ENCODE results near the gene EDARADD. TPM values are rescaled to one million over a fixed set of nuclear protein-coding genes. Genes with fewer than 3 reads are reported as not detected.

The EDARADD gene
- total and polyA plus RNA-seq, 7 experiments from 2014 or later: 0.38 to 6.6 (median 0.73) TPM; not detected in 2

DNA sequence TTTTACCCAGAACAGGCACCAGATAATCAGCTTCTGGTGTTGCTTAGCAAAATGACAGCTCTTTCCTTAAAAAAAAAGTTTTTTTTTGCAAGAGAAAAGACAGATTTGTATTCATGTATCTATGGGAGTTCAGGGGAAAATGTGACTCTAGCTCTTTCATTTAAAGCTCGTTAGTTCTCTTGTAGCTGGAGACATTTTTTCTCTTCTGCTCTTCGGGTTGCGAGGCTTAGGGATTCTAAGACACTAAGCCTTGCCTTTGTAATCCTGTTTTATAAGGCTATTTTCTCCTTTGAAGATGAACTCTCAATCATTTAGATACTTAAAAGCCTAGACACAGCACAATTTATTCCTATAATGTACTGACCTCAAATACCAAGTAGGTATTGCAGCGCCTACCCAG, 40.3 kb upstream of the EDARADD start:
- H3K4me1 ChIP-seq (ENCODE audit: control insufficient read depth in 2 of 2, insufficient read depth in 2 of 2, low read length in 2 of 2): no peaks in the 10 kb centered on the region
- no peaks in the 10 kb centered on the region for H3K36me3 ChIP-seq (ENCODE audit: control insufficient read depth in 2 of 3, insufficient read depth in 3 of 3, low read length in 3 of 3)
- no peak overlapping the region for H3K27ac ChIP-seq (ENCODE audit: low read depth, low read length)
- peaks cover 0 to 10% (median 0%) of the 10 kb centered on the region in 5 donors for H3K36me3 Mint-ChIP-seq
- H3K27me3 ChIP-seq (ENCODE audit: control insufficient read depth in 2 of 2, insufficient read depth in 2 of 2, low read length in 2 of 2): no peaks in the 10 kb centered on the region
- intact Hi-C loops (cut with micrococcal nuclease): no loop called here
- peaks cover 14 to 20% (median 19%) of the 10 kb centered on the region in 5 donors for H3K27me3 Mint-ChIP-seq
- CTCF ChIA-PET: no interaction called here
- no peak overlapping the region for H3K4me3 Mint-ChIP-seq
- no peak overlapping the region for H3K4me3 ChIP-seq (ENCODE audit: low read length)
- ATAC-seq (no peak), DNase-seq (no peak)
- peaks cover 0 to 5% (median 0%) of the 10 kb centered on the region in 7 donors for H3K4me1 Mint-ChIP-seq
- H3K27ac Mint-ChIP-seq: no peak overlapping the region
- peaks cover 6 to 14% (median 11%) of the 10 kb centered on the region in 11 donors for H3K9me3 Mint-ChIP-seq
- no peaks in the 10 kb centered on the region for H3K9me3 ChIP-seq (ENCODE audit: control insufficient read depth in 2 of 3, low read length in 3 of 3)
- POLR2A ChIA-PET: no interaction called here

DNA sequence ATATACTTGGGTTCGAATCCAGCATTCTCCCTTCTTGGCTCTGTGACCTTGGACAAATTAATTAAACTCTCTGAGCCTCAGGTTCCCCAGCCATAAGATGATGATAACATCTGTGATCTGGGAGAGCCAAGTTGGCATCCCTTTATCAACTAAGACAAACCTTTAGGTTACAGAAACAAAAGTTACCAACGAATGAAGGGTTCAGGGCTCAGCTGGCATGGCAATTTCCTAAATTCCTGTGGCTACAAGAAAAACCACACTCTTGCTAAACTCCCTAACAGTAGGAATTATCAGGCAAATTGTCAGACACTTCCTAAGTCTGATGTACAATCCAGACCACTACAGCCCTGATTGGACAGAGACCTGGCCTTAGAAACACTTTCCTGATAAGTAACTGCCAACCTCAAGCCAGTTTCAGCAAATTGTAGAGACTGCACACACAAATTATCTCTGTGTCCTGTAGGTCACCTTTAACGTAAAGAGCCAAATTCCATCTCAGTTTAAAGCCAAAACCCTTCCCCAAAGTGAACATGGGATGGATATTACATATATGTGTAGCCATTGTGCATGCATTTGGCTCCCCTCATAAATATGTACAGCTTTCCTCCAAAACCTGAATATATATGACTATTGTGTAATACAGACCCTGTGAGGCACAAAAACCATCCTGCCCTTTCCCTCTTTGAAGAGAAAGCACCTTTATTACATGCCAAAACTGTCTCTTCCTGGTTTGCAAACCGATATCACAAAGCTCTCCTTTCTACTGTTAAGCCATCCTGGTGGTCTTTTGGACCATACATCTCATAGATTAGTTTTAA, 39.5 kb upstream of the EDARADD start:
- peaks cover 0 to 12% (median 0%) of the 10 kb centered on the region in 5 donors for H3K36me3 Mint-ChIP-seq
- H3K4me1 ChIP-seq (ENCODE audit: control insufficient read depth in 2 of 2, insufficient read depth in 2 of 2, low read length in 2 of 2): no peaks in the 10 kb centered on the region
- H3K27me3 Mint-ChIP-seq: peaks cover 10 to 16% (median 14%) of the 10 kb centered on the region in 5 donors
- H3K27me3 ChIP-seq (ENCODE audit: control insufficient read depth in 2 of 2, insufficient read depth in 2 of 2, low read length in 2 of 2): no peaks in the 10 kb centered on the region
- ATAC-seq (no peak), DNase-seq (no peak)
- H3K9me3 ChIP-seq (ENCODE audit: control insufficient read depth in 2 of 3, low read length in 3 of 3): no peaks in the 10 kb centered on the region
- peaks cover 0 to 1% (median 0%) of the 10 kb centered on the region in 7 donors for H3K4me1 Mint-ChIP-seq
- H3K4me3 Mint-ChIP-seq: no peak overlapping the region
- no peaks in the 10 kb centered on the region for H3K36me3 ChIP-seq (ENCODE audit: control insufficient read depth in 2 of 3, insufficient read depth in 3 of 3, low read length in 3 of 3)
- no peak overlapping the region for H3K4me3 ChIP-seq (ENCODE audit: low read length)
- H3K27ac ChIP-seq (ENCODE audit: low read depth, low read length): no peak overlapping the region
- POLR2A ChIA-PET: no interaction called here
- intact Hi-C loops (cut with micrococcal nuclease): no loop called here
- CTCF ChIA-PET: no interaction called here
- peaks cover 6 to 21% (median 14%) of the 10 kb centered on the region in 11 donors for H3K9me3 Mint-ChIP-seq
- no peak overlapping the region for H3K27ac Mint-ChIP-seq

DNA sequence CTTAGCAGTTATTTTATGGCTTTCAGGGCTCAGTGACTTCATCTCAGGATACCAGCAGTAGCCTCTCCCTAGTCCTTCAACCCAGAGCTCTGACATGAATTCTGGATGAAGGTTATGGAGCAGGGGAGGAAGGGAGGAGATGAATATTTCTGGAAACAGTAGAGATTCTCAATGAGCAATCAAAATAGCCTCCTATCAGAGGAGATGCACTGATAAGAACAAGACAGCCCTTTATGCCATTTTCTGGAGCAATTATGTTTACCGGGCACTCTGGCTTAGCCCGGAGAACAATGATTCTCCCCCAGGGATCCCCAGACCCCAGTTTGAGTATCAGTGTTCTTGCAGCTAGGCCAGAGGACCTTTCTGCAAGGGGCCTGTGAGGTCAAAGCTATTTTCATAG, 37.9 kb upstream of the EDARADD start:
- no peak for ATAC-seq
- CTCF ChIA-PET: no interaction called here
- peaks cover 4 to 14% (median 9%) of the 10 kb centered on the region in 5 donors for H3K27me3 Mint-ChIP-seq

DNA sequence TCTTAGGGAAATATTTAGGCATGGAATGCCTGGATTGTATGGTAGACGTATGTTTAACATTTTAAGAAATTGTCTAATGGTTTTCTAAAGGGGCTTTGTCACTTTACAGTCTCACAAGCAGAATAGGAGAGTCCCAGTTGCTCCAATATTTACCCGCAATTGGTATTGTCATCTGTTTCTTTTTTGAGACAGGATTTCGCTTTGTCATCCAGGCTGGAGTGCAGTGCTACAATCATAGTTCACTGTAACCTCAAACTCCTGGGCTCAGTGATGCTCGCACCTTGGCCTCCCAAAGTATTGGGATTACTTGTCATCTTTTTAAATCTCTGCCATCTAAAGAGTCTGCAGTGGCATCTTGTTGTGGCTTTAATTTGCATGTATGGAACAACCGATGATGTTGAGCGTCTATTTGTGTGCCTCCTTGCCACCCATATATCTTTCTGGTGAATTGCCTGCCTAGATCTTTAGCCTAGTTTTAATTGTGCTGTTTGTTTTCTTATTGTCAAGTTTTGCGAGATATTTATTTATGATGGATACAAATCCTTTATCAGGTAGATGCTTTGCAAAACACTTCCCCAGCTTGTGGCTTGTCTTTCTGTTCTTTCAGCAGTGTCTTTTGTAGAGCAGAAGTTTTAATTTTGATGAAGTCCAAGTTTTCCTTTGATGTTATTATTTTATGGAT, 32.0 kb upstream of the EDARADD start:
- POLR2A ChIA-PET: no interaction called here
- Mint-ChIP-seq H3K27ac (no peak overlapping the region), H3K4me3 (no peak overlapping the region), H3K36me3 (peaks cover 0 to 12% (median 0%) of the 10 kb centered on the region in 5 donors), H3K27me3 (peaks cover 4 to 17% (median 8%) of the 10 kb centered on the region in 5 donors), H3K4me1 (no peaks in the 10 kb centered on the region), H3K9me3 (peaks cover 7 to 31% (median 15%) of the 10 kb centered on the region in 11 donors)
- Histone ChIP-seq H3K4me1 (ENCODE audit: control insufficient read depth in 2 of 2, insufficient read depth in 2 of 2, low read length in 2 of 2) (no peaks in the 10 kb centered on the region), H3K4me3 (ENCODE audit: low read length) (no peak overlapping the region), H3K27me3 (ENCODE audit: control insufficient read depth in 2 of 2, insufficient read depth in 2 of 2, low read length in 2 of 2) (no peaks in the 10 kb centered on the region), H3K9me3 (ENCODE audit: control insufficient read depth in 2 of 3, low read length in 3 of 3) (no peaks in the 10 kb centered on the region), H3K27ac (ENCODE audit: low read depth, low read length) (no peak overlapping the region), H3K36me3 (ENCODE audit: control insufficient read depth in 2 of 3, insufficient read depth in 3 of 3, low read length in 3 of 3) (no peaks in the 10 kb centered on the region)
- no peak for ATAC-seq
- no peak for DNase-seq
- CTCF ChIA-PET: no interaction called here
- intact Hi-C loops (cut with micrococcal nuclease): no loop called here

More for the DNA sequence above, 37.9 kb upstream of the EDARADD start:
- no peak overlapping the region for H3K27ac Mint-ChIP-seq
- no peak for DNase-seq
- H3K27ac ChIP-seq (ENCODE audit: low read depth, low read length): no peak overlapping the region
- no peaks in the 10 kb centered on the region for H3K27me3 ChIP-seq (ENCODE audit: control insufficient read depth in 2 of 2, insufficient read depth in 2 of 2, low read length in 2 of 2)
- POLR2A ChIA-PET: no interaction called here
- no peak overlapping the region for H3K4me3 Mint-ChIP-seq
- no peaks in the 10 kb centered on the region for H3K4me1 Mint-ChIP-seq
- peaks cover 0 to 12% (median 0%) of the 10 kb centered on the region in 5 donors for H3K36me3 Mint-ChIP-seq
- no peak overlapping the region for H3K4me3 ChIP-seq (ENCODE audit: low read length)
- H3K9me3 Mint-ChIP-seq: peaks cover 7 to 26% (median 15%) of the 10 kb centered on the region in 11 donors
- H3K9me3 ChIP-seq (ENCODE audit: control insufficient read depth in 2 of 3, low read length in 3 of 3): no peaks in the 10 kb centered on the region
- no peaks in the 10 kb centered on the region for H3K4me1 ChIP-seq (ENCODE audit: control insufficient read depth in 2 of 2, insufficient read depth in 2 of 2, low read length in 2 of 2)
- H3K36me3 ChIP-seq (ENCODE audit: control insufficient read depth in 2 of 3, insufficient read depth in 3 of 3, low read length in 3 of 3): no peaks in the 10 kb centered on the region
- intact Hi-C loops (cut with micrococcal nuclease): no loop called here

DNA sequence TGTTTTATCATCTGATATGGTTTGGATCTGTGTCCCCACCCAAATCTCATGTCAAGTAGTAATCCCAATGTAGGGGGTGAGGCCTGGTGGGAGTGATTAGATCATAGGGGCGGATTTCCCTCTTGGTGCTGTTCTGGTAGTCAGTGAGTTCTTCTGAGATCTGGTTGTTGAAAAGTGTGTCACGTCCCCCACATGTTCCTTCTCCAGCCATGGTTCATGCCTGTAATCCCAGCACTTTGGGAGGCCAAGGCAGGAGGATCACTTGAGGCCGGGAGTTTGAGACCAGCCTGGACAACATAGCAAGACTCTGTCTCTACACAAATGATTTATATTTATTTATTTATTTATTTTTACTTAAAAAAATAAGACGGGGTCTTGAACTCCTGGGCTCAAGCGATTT, 30.8 kb upstream of the EDARADD start:
- H3K36me3 Mint-ChIP-seq: peaks cover 0 to 8% (median 0%) of the 10 kb centered on the region in 5 donors

DNA sequence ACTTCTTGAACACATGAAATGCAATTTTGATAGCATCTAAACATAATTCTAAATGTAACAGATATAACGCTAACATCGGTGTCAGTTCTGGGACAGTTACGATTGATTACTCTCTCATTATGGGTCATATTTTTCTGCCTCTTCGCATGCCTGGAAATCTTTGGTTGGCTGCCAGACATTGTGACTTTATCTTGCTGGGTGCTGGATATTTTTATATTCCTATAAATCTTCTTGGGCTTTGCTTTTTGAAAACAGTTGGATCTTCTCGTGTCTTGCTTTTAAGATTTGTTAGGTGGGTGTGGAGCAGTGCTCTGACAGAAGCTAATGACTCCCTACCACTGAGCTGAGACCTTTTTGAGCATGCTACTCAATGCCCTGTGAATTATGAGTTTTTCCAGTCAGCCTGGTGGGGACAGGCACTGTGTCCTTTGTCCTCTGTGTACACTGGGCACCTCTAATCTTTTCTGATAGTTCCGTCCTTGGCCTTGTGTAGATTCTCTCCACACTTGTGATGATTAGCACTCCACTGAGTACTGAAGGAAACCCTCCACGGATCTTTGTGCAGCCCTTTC, 28.0 kb upstream of the EDARADD start:
- ChIA-PET POLR2A (interaction anchor here (0.6 kb wide), 1 partner anchor 859 kb away, joined by 4 read pairs; no protein-coding TSS in a partner anchor), CTCF (no interaction called here)
- intact Hi-C loops (cut with micrococcal nuclease): no loop called here
- H3K4me3 Mint-ChIP-seq: no peak overlapping the region
- H3K27ac Mint-ChIP-seq: no peak overlapping the region
- ATAC-seq (no peak), DNase-seq (no peak)
- peaks cover 0 to 15% (median 0%) of the 10 kb centered on the region in 5 donors for H3K27me3 Mint-ChIP-seq
- peaks cover 0 to 9% (median 0%) of the 10 kb centered on the region in 11 donors for H3K9me3 Mint-ChIP-seq
- H3K27ac ChIP-seq (ENCODE audit: low read depth, low read length): no peak overlapping the region
- no peaks in the 10 kb centered on the region for H3K36me3 Mint-ChIP-seq
- no peaks in the 10 kb centered on the region for H3K4me1 ChIP-seq (ENCODE audit: control insufficient read depth in 2 of 2, insufficient read depth in 2 of 2, low read length in 2 of 2)
- H3K27me3 ChIP-seq (ENCODE audit: control insufficient read depth in 2 of 2, insufficient read depth in 2 of 2, low read length in 2 of 2): no peaks in the 10 kb centered on the region
- no peaks in the 10 kb centered on the region for H3K4me1 Mint-ChIP-seq
- H3K9me3 ChIP-seq (ENCODE audit: control insufficient read depth in 2 of 3, low read length in 3 of 3): no peaks in the 10 kb centered on the region
- H3K4me3 ChIP-seq (ENCODE audit: low read length): no peak overlapping the region
- no peaks in the 10 kb centered on the region for H3K36me3 ChIP-seq (ENCODE audit: control insufficient read depth in 2 of 3, insufficient read depth in 3 of 3, low read length in 3 of 3)

More for the DNA sequence above, 30.8 kb upstream of the EDARADD start:
- no peak overlapping the region for H3K27ac Mint-ChIP-seq
- no peak for ATAC-seq
- DNase-seq: no peak
- H3K4me3 Mint-ChIP-seq: no peak overlapping the region
- peaks cover 4 to 15% (median 7%) of the 10 kb centered on the region in 5 donors for H3K27me3 Mint-ChIP-seq
- Histone ChIP-seq H3K4me1 (ENCODE audit: control insufficient read depth in 2 of 2, insufficient read depth in 2 of 2, low read length in 2 of 2) (no peaks in the 10 kb centered on the region), H3K36me3 (ENCODE audit: control insufficient read depth in 2 of 3, insufficient read depth in 3 of 3, low read length in 3 of 3) (no peaks in the 10 kb centered on the region), H3K4me3 (ENCODE audit: low read length) (no peak overlapping the region), H3K27me3 (ENCODE audit: control insufficient read depth in 2 of 2, insufficient read depth in 2 of 2, low read length in 2 of 2) (no peaks in the 10 kb centered on the region), H3K9me3 (ENCODE audit: control insufficient read depth in 2 of 3, low read length in 3 of 3) (no peaks in the 10 kb centered on the region), H3K27ac (ENCODE audit: low read depth, low read length) (no peak overlapping the region)
- H3K4me1 Mint-ChIP-seq: no peaks in the 10 kb centered on the region
- intact Hi-C loops (cut with micrococcal nuclease): no loop called here
- H3K9me3 Mint-ChIP-seq: peaks cover 6 to 23% (median 11%) of the 10 kb centered on the region in 11 donors
- POLR2A ChIA-PET: no interaction called here
- CTCF ChIA-PET: no interaction called here
